Measurements from ENCODE around the gene DAPK1.

DAPK1 gene

DNA sequence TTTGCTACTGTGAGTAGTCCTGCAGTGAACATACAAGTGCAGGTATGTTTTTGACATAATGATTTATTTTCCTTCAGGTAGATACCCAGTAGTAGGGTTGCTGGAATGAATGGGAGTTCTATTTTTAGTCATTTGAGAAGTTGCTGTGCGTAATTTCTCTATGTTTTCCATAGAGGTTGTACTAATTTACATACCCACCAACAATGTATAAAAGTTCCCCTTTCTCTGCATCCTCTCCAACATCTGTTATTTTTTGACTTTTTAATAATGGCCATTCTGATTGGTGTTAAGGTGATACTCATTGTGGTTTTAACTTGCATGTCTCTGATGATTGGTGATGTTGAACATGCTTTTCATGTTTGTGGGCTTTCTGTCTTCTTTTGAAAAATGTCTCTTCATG lies 163.6 kb downstream of the DAPK1 start:
- in situ Hi-C loops (cut with MboI; ENCODE audit: low sequenced_read_pairs): loop anchor here (10.0 kb wide), 1 partner anchor 336 kb away; no protein-coding TSS in a partner anchor

DNA sequence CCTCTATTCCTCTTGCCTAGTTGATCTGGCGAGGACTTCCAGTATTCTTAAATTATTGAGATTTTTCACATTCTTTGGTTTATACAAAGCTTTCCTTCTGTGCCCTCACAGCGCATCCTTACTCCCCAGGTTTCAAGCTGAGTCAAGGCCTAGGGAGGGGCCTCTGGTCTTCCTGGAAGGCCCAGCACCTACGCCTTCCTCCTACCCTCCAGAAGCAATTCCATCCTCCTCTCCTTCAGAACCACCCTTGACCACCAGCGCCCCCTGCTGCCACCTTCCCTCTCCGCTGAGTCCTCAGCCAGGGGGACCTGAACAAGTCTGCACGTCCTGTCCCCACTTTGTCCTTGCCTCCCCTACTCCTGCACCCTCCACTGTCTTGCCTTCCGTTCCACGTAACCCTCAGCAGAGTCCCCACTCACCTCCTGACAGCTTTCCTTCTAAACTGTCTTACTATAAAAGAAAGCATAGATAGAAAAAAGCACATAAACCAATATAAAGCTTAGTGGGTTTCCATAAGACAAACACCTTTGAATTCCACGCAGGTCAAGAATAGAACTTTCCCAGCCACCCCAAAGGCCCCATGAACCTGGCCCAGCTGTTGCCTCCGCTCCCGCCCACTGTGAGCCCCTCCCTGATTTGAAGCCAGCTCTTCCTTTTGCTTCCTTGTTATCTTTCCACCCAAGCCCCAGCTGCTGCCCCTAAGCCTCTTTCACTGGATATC lies 165.3 kb downstream of the DAPK1 start:
- in situ Hi-C loops (cut with MboI; ENCODE audit: low sequenced_read_pairs): loop anchor here (10.0 kb wide), 1 partner anchor 338 kb away; no protein-coding TSS in a partner anchor

DNA sequence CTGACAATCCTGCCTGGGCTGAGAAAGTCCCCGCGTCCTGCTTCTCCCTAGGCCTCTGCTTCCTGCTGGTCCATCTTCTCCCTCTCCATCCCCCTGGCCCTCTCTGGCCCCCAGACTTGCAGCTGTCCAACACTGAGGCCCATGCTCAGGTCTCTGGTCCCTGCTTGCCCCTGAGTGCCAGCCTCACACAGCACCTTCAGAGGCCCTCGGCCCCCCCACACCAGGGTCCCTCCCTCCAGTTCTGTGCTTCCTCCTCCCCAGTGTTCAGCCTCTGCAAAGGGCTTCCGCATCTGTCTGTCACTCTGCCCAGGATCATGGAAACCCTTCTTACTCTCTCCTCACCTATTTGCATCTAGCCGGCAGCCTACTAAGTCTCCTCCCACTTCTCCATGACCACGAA lies 165.9 kb downstream of the DAPK1 start:
- in situ Hi-C loops (cut with MboI; ENCODE audit: low sequenced_read_pairs): loop anchor here (10.0 kb wide), 1 partner anchor 339 kb away; no protein-coding TSS in a partner anchor

DNA sequence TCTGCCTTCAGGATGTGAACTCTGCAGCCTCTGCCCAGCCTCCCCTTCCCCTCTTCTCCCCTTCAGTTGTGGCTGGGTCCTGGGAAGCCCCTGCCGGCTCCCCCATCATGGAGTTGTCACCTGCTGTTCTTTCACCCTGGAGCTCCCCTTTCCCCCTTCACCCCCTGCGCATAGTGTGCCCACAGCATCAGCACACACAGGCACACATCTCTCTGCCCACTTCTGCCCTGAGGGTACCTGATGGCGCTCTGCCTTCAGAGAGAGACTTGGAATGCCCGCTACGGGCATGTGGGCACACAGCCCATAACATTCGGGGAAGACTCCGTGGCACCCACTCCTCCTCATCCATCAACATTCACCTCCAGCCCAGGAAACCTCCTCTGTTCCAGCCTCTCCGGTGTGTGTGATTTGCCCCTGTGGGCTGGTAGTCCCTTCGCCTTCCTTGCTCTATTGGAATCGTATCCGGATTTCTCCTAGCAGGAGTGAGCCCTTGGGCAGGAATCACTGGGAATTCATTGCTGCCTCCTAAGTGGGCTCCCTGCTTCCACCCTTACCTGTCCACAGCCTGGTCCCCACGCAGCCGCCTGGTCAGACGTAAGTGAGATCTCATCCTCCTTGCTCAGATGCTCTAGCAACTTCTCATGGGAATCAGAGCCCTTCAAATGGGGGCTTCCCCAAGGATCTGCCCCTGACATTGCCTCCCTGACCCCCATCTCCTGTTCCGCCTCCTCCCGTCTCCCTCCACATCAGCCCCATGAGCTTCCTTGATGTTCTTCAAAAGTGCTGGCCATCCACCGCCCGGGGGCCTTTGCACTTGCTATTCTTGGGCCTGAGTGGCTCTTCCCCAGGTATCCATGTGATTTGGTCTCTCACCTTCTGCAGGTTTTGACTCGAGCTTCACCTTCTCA lies 166.7 kb downstream of the DAPK1 start:
- in situ Hi-C loops (cut with MboI; ENCODE audit: low sequenced_read_pairs): loop anchor here (10.0 kb wide), 1 partner anchor 340 kb away; no protein-coding TSS in a partner anchor

DNA sequence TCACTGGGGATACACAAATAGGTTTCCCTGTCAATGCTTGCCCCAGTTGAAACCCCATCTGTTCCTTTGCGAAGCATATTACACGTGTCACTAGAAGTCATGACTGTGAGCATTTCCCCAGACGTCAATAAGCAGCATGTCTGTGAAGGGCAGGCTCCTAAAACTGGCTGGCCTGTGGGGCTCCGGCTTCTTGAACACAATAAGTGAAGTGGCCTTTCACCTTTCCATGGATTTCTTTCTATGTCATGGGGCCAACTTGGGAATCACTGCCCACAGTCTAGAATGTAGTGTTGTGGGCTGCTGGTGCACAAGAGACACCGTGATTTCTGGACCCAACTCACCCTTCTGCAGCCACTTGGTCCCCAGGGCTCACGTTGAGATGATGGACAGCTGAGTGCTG lies 167.8 kb downstream of the DAPK1 start:
- in situ Hi-C loops (cut with MboI; ENCODE audit: low sequenced_read_pairs): loop anchor here (10.0 kb wide), 1 partner anchor 341 kb away; no protein-coding TSS in a partner anchor

DNA sequence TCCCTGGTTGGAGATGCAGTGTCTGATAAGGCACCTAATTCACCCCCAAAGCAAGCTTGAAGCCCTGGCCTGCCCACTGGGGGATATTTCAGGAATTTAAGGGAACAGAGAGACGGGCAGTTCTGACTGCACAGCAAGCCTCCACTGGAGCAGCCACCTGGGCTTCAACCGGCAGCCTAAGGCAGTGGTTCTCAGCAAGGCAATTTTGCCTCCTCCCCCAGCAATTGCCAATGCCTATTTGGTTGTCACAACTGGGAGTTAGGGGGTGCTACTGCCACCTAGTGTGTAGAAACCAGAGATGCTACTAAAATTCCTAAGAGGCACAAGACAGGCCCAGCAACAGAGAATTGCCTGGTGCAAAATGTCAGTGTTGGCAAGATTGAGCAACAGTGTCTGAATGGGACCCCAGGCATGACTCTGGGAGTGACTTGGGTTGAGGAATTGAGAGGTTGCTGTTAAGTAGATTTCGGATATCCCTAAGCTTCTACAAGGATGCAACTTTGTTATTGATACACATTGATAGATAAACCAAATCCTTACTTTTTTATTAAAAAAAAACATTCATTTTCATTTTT lies 169.6 kb downstream of the DAPK1 start:
- in situ Hi-C loops (cut with MboI; ENCODE audit: low sequenced_read_pairs): loop anchor here (10.0 kb wide), 1 partner anchor 342 kb away; no protein-coding TSS in a partner anchor

DNA sequence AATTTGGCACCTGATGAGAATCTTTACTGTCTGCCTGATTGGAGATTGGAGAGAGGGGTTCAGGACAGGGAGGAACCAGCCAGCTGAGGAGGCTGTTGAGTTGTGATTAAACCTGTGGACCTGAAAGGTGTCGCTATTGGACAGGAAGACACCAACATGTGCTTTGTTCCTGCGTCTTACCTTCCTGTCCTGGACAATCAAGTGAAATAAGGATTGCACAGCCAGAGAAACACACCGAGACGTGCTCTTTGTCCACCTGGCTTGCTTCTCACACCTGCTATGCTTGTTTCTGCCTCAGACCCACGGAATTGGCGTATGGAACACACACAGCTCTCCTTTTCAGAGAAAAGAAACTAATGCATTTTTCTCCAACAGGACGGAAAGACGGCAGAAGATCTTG lies 170.6 kb downstream of the DAPK1 start:
- in situ Hi-C loops (cut with MboI; ENCODE audit: low sequenced_read_pairs): loop anchor here (10.0 kb wide), 1 partner anchor 343 kb away; no protein-coding TSS in a partner anchor

DNA sequence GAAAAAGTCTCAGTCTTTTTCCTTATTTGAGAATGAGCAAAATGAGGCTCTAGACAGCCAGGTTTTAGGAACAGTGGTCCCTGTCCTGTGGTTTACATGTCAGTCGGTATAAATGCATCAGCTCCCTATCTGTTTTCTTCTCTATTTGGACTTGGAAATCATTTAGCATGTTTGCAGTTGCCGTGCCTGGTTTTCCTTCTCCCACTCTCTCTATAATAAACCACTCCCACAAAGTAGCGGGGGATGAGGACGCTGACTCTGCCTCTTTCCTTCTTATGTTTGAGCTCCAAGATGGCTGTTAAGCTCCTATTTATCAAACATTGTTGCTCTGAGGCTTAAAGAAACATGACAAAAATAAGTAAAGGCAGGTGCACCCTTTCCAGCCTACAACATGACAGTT lies 171.1 kb downstream of the DAPK1 start:
- in situ Hi-C loops (cut with MboI; ENCODE audit: low sequenced_read_pairs): loop anchor here (10.0 kb wide), 1 partner anchor 344 kb away; no protein-coding TSS in a partner anchor

DNA sequence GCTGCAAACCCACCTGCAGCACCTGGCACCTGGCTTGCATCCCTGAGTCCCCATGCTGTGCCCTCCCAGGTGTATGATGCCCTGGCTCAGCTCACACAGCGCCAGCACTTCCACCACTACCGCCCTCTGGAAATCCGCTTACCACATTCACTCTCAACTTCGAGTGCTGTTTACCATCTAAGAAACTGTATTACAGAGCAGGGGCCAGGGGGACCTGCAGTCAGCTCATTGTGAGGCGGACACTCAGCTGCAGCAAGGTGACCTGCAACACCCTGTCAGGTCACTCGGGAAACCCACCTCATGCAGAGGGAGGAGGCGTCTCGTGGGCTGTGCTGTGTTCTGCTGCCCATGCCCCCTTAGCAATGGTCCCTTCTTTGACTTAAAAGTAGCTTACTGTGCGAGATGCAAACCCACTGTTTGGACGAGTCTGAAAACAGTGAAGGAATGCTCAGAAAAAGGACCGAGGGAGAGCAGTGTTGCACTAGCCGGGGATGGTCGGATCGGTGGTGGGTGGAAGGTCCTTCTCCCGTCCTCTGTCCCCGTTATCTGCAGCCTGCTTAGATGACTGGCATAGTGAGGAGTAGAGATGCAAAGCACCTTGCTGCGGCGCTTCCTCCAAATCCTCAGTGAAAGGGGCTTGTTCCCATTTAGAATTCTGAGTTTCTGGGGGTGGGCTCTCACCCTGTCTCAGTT lies 173.1 kb downstream of the DAPK1 start:
- in situ Hi-C loops (cut with MboI; ENCODE audit: low sequenced_read_pairs): no loop called here

DNA sequence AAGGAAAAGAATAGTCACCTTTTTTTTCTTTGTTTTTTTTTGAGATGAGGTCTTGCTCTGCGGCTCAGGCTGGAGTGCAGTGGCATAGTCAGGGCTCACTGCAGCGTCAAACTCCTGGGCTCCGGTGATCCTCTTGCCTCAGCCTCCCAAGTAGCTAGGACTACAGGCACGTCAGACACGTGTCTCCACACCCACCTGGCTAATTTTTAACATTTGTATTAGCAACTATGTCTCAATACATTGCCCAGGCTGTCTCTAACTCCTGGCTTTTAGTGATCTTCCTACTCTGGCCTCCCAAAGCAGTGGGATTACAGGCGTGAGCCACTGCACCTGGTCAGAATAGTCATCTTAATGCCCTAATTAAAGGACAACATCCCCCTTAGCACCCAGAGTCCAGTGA lies 173.8 kb downstream of the DAPK1 start:
- in situ Hi-C loops (cut with MboI; ENCODE audit: low sequenced_read_pairs): no loop called here

DNA sequence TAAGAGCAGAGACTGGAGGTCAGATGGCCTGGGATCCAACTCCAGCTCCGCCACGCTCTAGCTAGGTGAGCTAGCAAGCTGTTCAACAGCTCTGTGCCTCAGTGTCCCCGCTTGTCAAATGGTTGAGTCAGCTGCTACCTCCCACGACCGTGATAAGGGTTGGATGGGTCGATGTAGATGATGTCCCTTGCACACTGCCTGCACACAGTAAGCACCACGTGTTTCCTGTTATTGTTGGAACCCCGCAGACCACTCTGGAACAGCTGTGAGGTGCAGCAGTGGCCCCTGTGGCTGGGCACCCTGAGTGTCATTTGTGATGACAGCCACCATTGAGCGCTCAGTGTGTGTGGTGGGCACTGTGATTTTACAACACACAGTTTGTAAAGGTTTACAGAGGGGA lies 174.3 kb downstream of the DAPK1 start:
- in situ Hi-C loops (cut with MboI; ENCODE audit: low sequenced_read_pairs): no loop called here

DNA sequence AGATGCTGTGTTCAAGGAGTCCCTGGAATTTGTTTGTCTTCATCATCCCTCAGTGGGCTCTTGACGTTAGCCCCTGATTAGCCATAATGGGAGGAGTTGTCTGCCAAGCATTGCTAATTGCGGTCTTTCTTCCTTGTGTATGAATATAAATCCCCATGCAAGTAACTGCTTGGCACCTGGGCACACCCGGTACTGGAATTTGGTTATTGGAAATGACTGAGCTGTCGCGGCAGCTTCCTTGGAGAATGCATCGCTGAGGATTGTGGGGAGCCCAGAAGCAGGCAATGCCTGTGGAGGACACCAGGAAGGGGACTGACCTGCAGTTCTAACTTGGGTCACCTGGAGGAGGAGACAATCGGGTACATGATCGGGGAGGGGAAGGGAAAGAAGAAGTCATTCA lies 174.9 kb downstream of the DAPK1 start:
- in situ Hi-C loops (cut with MboI; ENCODE audit: low sequenced_read_pairs): no loop called here

DNA sequence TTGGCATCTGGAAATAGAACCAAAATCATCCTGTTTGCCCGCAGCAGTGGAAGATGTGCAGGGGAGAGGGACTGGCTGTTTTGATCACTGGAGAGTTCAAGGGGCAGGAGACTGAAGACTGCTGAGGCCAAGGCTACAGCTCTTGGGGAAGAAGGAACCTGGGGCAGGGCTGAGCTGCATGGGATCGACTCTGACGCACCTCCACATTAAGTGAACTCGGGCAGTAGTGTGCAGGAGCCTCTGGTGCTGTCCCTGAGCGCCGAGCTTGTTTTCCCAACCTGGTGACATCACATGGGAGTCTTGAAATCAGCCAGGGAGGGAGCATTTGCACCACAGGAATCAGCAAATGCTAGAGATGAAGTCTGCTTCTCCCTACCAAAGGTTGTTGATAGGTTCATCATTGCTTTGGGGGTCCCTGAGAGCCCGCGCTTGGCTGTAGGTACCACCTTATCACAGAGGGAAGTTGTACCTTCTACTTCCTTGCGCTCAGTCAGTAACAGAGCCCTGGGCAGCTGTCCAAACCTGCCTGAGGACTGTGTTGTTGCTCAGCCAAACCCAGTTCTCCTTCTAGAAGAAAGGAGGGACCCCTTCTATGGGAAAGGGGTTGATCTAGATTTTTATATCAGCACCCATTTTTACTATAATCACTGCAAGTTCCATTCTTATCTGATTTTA lies 175.9 kb downstream of the DAPK1 start:
- in situ Hi-C loops (cut with MboI; ENCODE audit: low sequenced_read_pairs): no loop called here

DNA sequence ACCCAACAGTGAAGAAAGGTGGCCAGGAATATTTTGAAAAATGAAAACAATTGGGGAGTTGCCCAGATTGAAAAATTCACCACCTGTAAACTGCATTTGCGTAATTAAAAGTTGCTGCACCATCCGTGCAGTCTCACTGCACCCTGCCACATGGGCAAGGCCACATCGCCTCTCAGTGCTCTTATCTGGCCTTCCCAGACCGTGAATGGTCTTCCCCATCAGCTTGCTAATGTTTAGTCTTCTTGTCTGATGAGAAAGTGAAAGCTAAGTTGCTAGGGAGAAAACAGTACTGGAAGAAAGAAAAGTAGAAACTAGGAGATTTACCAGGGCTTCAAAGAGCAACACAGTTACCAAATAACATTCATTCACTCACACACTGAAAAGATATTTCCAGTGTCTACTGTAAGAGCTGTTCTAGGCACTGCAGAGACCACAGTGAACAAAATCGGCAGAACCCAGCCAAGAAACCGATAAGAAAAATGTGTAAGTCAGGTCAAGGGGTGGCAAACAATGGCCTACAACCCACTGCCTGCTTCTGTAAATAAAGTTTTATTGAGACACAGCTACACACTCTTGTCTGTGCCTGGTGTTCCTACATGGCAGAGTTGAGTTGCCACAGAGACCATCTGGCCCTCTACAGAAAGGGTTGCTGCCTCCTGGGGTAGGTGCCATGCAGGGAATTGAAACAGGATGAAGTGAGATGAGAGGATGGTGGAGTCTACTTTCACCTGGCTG lies 177.1 kb downstream of the DAPK1 start:
- in situ Hi-C loops (cut with MboI; ENCODE audit: low sequenced_read_pairs): no loop called here

DNA sequence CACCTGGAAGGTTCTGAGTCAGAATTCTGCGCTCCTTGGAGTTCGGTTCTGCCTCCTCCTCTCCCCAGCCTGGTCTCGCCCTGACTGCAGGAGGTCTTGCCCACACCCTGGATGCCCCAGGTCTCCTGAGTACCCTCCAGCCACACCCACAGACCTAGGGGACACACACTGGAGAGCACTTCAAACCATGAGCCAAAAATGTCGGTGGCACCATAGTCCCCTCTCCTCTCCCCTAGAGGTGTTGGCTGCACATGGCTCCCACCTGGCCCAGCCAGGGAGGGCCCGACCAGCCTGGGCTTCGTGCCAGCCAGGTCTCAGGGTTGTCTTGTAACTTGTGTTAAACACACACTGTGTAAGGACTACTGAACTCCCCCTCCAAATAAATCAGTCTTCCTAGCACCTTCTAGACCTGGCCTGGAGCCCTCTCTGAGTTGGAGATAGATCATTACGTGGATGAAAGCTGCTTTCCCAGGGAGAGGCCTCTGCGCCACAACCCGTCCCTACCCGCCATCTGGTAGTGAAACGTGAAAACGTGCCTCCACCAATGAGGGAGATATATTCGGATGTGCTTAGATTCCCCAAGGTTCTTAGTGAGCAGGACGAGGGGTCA lies 178.3 kb downstream of the DAPK1 start:
- in situ Hi-C loops (cut with MboI; ENCODE audit: low sequenced_read_pairs): no loop called here

DNA sequence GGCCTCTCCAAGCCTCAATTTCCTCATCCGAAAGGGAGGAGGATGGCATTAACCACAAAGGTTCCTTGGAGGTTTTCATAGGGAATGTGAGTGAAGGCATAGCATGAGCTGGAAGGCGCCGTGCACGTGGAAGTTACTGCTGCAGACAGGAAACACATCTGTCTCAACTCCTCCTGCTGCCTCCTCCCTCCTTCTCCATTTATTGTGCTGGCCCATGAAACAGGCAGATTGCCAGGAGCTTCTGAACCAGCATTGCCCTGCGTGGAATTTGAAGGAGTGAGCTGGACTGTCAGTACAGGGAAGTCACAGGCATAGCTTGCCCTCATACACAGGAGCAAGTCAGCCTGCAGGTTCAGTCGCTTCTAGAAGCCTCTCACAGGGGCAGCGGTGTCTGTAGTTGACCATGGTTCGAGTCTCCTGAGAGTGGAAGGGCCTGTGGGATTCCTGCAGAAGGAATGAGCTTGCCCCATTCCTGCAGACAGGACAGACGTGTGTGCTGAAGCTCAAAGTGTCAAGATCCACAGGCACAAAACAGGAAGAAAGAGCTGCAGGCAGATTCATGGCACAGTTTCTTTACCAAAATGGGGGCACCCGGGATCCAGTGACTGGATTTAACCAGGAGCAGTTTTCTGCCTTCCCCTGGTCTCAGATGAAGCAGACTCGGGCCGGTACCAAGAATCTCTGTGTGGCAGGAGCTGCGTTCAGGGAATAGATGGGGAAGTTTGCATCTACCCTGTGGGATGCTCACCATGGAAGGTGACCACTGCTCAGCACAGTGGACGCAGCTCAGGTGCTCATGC lies 179.5 kb downstream of the DAPK1 start:
- in situ Hi-C loops (cut with MboI; ENCODE audit: low sequenced_read_pairs): no loop called here

DNA sequence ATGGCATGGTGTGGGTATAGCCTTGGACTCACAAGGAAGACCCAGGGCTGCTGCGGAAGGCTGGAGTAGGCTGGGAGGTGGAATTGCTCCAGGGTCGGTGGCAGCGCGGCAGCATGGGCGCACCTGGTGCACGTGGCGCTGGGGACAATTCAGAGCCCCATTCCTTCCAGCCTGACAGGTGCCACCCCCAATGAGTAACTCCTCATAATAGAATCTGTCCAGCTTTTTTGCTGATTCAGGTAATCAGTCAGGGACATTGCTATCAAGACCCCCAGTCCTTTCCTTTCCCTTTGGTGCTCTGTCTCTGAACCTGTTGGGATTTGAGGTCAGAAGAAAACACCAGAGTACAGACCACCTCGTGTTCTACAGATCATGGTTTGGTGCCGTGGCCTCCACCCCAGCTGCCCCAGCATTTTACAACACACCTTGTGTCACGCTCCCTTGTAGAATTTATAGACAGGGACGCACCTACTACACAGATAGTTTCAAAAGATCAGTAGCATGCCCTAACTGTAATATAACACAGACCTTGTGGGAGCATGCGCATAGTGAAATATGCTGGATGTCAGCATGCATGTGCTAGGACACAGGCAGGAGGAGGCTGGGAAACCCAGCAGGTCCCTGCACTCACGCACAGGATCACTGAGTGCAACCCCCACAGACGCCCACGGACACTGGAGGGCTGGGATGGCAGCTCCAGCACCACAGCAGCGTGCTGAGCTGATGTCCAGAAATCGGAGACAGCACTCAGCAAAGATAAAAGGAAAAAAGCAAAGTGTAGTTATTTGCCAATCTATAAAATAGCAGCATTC lies 180.3 kb downstream of the DAPK1 start:
- in situ Hi-C loops (cut with MboI; ENCODE audit: low sequenced_read_pairs): no loop called here
